Endothelial cell of umbilical vein (primary cell): Measurements from ENCODE around the gene CAPN2. TPM values are rescaled to one million over a fixed set of nuclear protein-coding genes. Genes with fewer than 3 reads are reported as not detected.

Experiments
- BruUV-seq: library from RNA; stranded (reverse); fragments of 400-500 nt; replicated peaks from 2 replicates; lab custom pipeline; 2021; lab: Mats Ljungman, UMichigan
- CTCF ChIA-PET: fragments of 300-600, 350-600 bp; sonication (Branson Sonifier 250); formaldehyde crosslinking; loops from one replicate; lab custom pipeline; 2021; ENCODE audit warnings: antibody characterized with exemption, inconsistent platforms; lab: Charles Lee
- POLR2A ChIA-PET: fragments of 300-600, 350-600 bp; sonication (Branson Sonifier 250); formaldehyde crosslinking; loops from one replicate; lab custom pipeline; 2021; ENCODE audit warnings: antibody characterized with exemption, inconsistent platforms; lab: Charles Lee
- DNase-seq: peaks from one replicate; pipeline ENCODE4 v3.0.0-alpha.2; 2011; ENCODE audit warnings: low read depth, low spot score
- FAIRE-seq: peaks from 2 replicates; lab custom pipeline; 2011; peaks lifted over from hg19 to GRCh38; lab: Jason Lieb, UNC
- H2AFZ ChIP-seq: 2 replicates; pipeline ENCODE4 v1.6.0; 2012; ENCODE audit warnings: low read depth, low read length, control low read depth, inconsistent platforms
- H3K27ac ChIP-seq: 2 replicates; pipeline ENCODE4 v1.5.1; 2011; ENCODE audit warnings: low read depth, mild to moderate bottlenecking, control low read depth, low read length, moderate library complexity; ENCODE audit not compliant: insufficient read depth
- H3K27me3 ChIP-seq, 2 experiments: 2 replicates each; pipeline versions ENCODE4 v1.6.0 to v1.6.1; 2011; ENCODE audit warnings: low read length in 2 of 2, mixed read lengths in 1 of 2; ENCODE audit not compliant: control insufficient read depth in 2 of 2, insufficient read depth in 2 of 2
- H3K36me3 ChIP-seq, 2 experiments: 2 replicates in 1 of 2; 3 replicates in 1 of 2; pipeline ENCODE4 v1.5.1; 2011; ENCODE audit warnings: low read length in 2 of 2, mild to moderate bottlenecking in 1 of 2, moderate library complexity in 1 of 2; ENCODE audit not compliant: control insufficient read depth in 2 of 2, insufficient read depth in 2 of 2; ENCODE audit errors: extremely low read depth in 1 of 2
- H3K4me1 ChIP-seq: 3 replicates; pipeline ENCODE4 v1.5.1; 2011; ENCODE audit warnings: mild to moderate bottlenecking, low read length; ENCODE audit not compliant: control insufficient read depth, insufficient read depth; ENCODE audit errors: extremely low read depth
- H3K4me2 ChIP-seq: 2 replicates; pipeline ENCODE4 v1.6.1; 2011; ENCODE audit warnings: low read length, control low read depth, mixed read lengths; ENCODE audit not compliant: insufficient read depth
- H3K4me3 ChIP-seq, 3 experiments: fragments of 200-600 bp in 1 of 3; sonication (generic), shearing (Covaris generic) in 1 of 3; replicated peaks in 1 of 3; 2 replicates each; pipeline ENCODE4 v1.5.1; 2011 to 2016; ENCODE audit warnings: control low read depth in 3 of 3, low read length in 3 of 3, mild to moderate bottlenecking in 2 of 3, inconsistent platforms in 1 of 3, low read depth in 1 of 3, moderate library complexity in 1 of 3; ENCODE audit not compliant: insufficient read depth in 1 of 3
- H3K79me2 ChIP-seq: 2 replicates; pipeline ENCODE4 v1.6.0; 2012; ENCODE audit warnings: low read length, inconsistent platforms; ENCODE audit not compliant: control insufficient read depth, insufficient read depth
- H3K9ac ChIP-seq: replicated peaks from 2 replicates; pipeline ENCODE3; 2011; ENCODE audit warnings: low read length, control low read depth; ENCODE audit not compliant: insufficient read depth; ENCODE audit errors: extremely low read depth
- H3K9me1 ChIP-seq: replicated peaks from 3 replicates; pipeline ENCODE4 v1.6.0; 2011; ENCODE audit warnings: mild to moderate bottlenecking, low read length; ENCODE audit not compliant: control insufficient read depth, insufficient read depth; ENCODE audit errors: extremely low read depth
- H3K9me3 ChIP-seq: replicated peaks from 2 replicates; pipeline ENCODE4 v1.5.1; 2012; ENCODE audit warnings: low read length, inconsistent platforms; ENCODE audit not compliant: control insufficient read depth, insufficient read depth
- H4K20me1 ChIP-seq: replicated peaks from 2 replicates; pipeline ENCODE3; 2011; ENCODE audit warnings: mild to moderate bottlenecking, low read length; ENCODE audit not compliant: control insufficient read depth, insufficient read depth; ENCODE audit errors: extremely low read depth
- FOS ChIP-seq: IDR thresholded peaks from 2 replicates; pipeline ENCODE4 v1.6.1; 2011; ENCODE audit warnings: mild to moderate bottlenecking, low read length, moderate library complexity, borderline replicate concordance; ENCODE audit not compliant: insufficient read depth
- JUN ChIP-seq: IDR thresholded peaks from 2 replicates; pipeline ENCODE4 v1.6.1; 2011; ENCODE audit warnings: borderline replicate concordance, low read depth; ENCODE audit not compliant: insufficient read length, insufficient read depth
- dilution Hi-C: fragments of 300-500 bp; cut with MboI; formaldehyde crosslinking; loops from one replicate; pipeline ENCODE4 v1.15.0; 2019; ENCODE audit warnings: low sequenced_read_pairs; ENCODE audit not compliant: extremely low pct_ligation_motif_present
- intact Hi-C: fragments of 100-400 bp; cut with micrococcal nuclease; formaldehyde crosslinking; loops from one replicate; pipeline ENCODE4 v1.10.0; 2022
- polyA plus RNA-seq, 4 experiments: library from polyadenylated mRNA; depleted of rRNA in 3 of 4; stranded (reverse) in 3 of 4; unstranded in 1 of 4; fragments of >200 nt; gene quantifications; 2 replicates each; pipeline versions ENCODE4 v1.2.1 to v1.2.3, GENCODE V29; 2011 to 2012; ENCODE audit warnings: missing spikeins in 1 of 4
- total RNA-seq: library from RNA; stranded (reverse); gene quantifications from 2 replicates; pipeline ENCODE4 v1.2.3, GENCODE V29; 2021
- TF ChIP-seq, protein P1 (sequence below), 2 donors: IDR thresholded peaks; 1 replicate in 1 of 2; 2 replicates in 1 of 2; pipeline ENCODE4 v1.5.1; 2011; ENCODE audit warnings: low read length in 2 of 2, mild to moderate bottlenecking in 2 of 2, moderate library complexity in 2 of 2, control low read depth in 1 of 2, inconsistent platforms in 1 of 2, low read depth in 1 of 2; ENCODE audit not compliant: insufficient read depth in 1 of 2; ENCODE audit errors: extremely low read depth in 1 of 2

The CAPN2 gene
- total and polyA plus RNA-seq, 2 donors (not counting 3 experiments of a cell fraction or from before 2014, with no cell fraction given), result 110 to 420 TPM

GRCh38 chr1:223702735-223703667 is 9.3 kb upstream of the CAPN2 start:
- H3K36me3 ChIP-seq, result no peaks in the 10 kb centered on the region
- BruUV-seq, result no TSS peak
- CTCF ChIA-PET, result interaction anchor here (5.5 kb wide), 1 partner anchor 45 kb away, joined by 118 read pairs; no protein-coding TSS in a partner anchor
- dilution Hi-C loops (no loop called here), intact Hi-C loops (loop anchor here (10.0 kb wide), 2 partner anchors 292 to 888 kb away; partner anchors contain the start of gene DISP1)
- no peak overlapping the region for H3K4me2 ChIP-seq
- H2AFZ ChIP-seq, result no peak overlapping the region
- TF ChIP-seq JUN (peak; percentile 9), FOS (peak; percentile 38)
- TF ChIP-seq, protein P1, sequence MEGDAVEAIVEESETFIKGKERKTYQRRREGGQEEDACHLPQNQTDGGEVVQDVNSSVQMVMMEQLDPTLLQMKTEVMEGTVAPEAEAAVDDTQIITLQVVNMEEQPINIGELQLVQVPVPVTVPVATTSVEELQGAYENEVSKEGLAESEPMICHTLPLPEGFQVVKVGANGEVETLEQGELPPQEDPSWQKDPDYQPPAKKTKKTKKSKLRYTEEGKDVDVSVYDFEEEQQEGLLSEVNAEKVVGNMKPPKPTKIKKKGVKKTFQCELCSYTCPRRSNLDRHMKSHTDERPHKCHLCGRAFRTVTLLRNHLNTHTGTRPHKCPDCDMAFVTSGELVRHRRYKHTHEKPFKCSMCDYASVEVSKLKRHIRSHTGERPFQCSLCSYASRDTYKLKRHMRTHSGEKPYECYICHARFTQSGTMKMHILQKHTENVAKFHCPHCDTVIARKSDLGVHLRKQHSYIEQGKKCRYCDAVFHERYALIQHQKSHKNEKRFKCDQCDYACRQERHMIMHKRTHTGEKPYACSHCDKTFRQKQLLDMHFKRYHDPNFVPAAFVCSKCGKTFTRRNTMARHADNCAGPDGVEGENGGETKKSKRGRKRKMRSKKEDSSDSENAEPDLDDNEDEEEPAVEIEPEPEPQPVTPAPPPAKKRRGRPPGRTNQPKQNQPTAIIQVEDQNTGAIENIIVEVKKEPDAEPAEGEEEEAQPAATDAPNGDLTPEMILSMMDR (IDR thresholded peaks at IDR 0.05; ENCODE audit: extremely low read depth in 1 of 2, insufficient read depth in 1 of 2, low read depth in 1 of 2, low read length in 2 of 2), result no peak
- no peak overlapping the region for H3K27ac ChIP-seq
- POLR2A ChIA-PET, result no interaction called here
- FAIRE-seq (no peak), DNase-seq (no peak)
- H3K4me1 ChIP-seq, result peaks cover 56% of the 10 kb centered on the region
- H3K9me1 ChIP-seq, result no peaks in the 10 kb centered on the region
- no peaks in the 10 kb centered on the region for H3K27me3 ChIP-seq
- H3K79me2 ChIP-seq, result no peaks in the 10 kb centered on the region
- H3K4me3 ChIP-seq, result no peak overlapping the region
- H4K20me1 ChIP-seq, result no peaks in the 10 kb centered on the region
- H3K9ac ChIP-seq, result no peak overlapping the region
- no peaks in the 10 kb centered on the region for H3K9me3 ChIP-seq
